Stimulated activated CD8-positive, alpha-beta memory T cell treated with anti-CD3 and anti-CD28 coated beads, Interleukin-7, amount 100 ng/mL, for 48 hours (primary cell): ENCODE measurements around the gene CBLN3.

ENCODE experiments used
- DNase-seq, 2 donors: peaks; one replicate each; pipeline ENCODE4 v3.0.0-alpha.2; 2020; ENCODE audit warnings: low read depth in 1 of 2; ENCODE audit errors: extremely low read depth in 1 of 2

The CBLN3 gene

GRCh38 chr14:24439830-24440605 lies 10.6 kb upstream of the CBLN3 start:
- no peak for DNase-seq

GRCh38 chr14:24439257-24439656 lies 9.8 kb upstream of the CBLN3 start:
- DNase-seq, result no peak

GRCh38 chr14:24438223-24439097 lies 9.0 kb upstream of the CBLN3 start:
- DNase-seq, result no peak

- no peak for DNase-seq
Measured at GRCh38 chr14:24437736-24438067, 8.2 kb upstream of the CBLN3 start.

- no peak for DNase-seq
Measured at GRCh38 chr14:24437020-24437735, 7.7 kb upstream of the CBLN3 start.

- no peak for DNase-seq
Measured at GRCh38 chr14:24436355-24437019, 7.0 kb upstream of the CBLN3 start.

- no peak for DNase-seq
Measured at GRCh38 chr14:24435998-24436354, 6.5 kb upstream of the CBLN3 start.

GRCh38 chr14:24435192-24435810 lies 5.8 kb upstream of the CBLN3 start:
- DNase-seq, result no peak

GRCh38 chr14:24434676-24435075 lies 5.2 kb upstream of the CBLN3 start:
- no peak for DNase-seq

GRCh38 chr14:24434036-24434435 lies 4.6 kb upstream of the CBLN3 start:
- no peak for DNase-seq

- no peak for DNase-seq
Measured at GRCh38 chr14:24432259-24433131, 3.0 kb upstream of the CBLN3 start.

- DNase-seq, result peak; percentile 73 to 92
Measured at GRCh38 chr14:24431569-24432258, 2.2 kb upstream of the CBLN3 start.

GRCh38 chr14:24430682-24431568 lies 1.5 kb upstream of the CBLN3 start:
- DNase-seq, result peak in 1 of 2 donors; percentile 59

GRCh38 chr14:24430143-24430681 lies 744 bp upstream of the CBLN3 start:
- DNase-seq, result peak; percentile 43 to 57

GRCh38 chr14:24428628-24429394 lies 657 bp downstream of the CBLN3 start:
- no peak for DNase-seq

- DNase-seq, result no peak
Measured at GRCh38 chr14:24427537-24428508, 1.6 kb downstream of the CBLN3 start.
